GM19240 (cell line): ENCODE measurements around the gene ECSCR.
"Not testable (repeated sequence)": the region's sequence is repeated elsewhere in the genome, so short reads cannot be mapped to it uniquely, and the experiment has no call there.

ENCODE experiments used
- DNase-seq: peaks from one replicate; pipeline ENCODE4 v3.0.0; 2011; ENCODE audit warnings: low spot score; ENCODE audit not compliant: insufficient read length

ECSCR gene, protein sequence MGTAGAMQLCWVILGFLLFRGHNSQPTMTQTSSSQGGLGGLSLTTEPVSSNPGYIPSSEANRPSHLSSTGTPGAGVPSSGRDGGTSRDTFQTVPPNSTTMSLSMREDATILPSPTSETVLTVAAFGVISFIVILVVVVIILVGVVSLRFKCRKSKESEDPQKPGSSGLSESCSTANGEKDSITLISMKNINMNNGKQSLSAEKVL

DNA sequence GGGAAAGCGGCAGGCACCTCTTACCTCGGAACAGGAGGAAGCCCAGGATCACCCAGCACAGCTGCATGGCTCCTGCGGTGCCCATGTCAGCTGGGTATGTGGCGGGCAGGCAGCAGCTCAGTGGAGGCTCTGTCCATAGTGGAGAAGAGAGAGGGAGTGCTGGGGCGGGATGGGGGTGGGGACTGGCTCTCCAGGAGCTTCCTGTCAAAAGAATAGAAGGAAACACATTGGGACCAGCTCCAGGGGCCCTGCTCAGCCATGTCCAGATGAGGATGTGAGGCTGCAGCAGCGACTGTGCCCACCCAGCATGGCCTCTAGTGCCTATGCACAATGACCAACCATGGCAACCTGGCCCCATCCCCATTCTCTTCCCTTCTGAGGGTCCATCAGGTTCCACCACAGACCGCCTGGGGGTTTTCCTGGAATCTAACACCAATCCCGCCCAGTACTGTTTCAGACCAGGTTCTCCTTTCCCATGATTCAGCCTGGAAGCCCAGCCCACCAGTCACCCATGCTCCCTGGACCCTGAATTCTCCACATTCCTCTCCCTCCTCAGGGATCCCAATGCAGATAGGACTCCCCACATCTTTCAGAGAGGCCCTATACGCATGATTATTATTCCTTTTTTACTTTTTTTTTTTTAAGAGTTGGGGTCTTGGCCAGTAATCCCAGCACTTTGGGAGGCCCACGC, at the start of gene ECSCR:
Gene ECSCR, minus strand, starts transcription at position 158 of the 691 bp plus-strand sequence. Its CDS starts 73 bp downstream, at position 85.
- no peak for DNase-seq

DNA sequence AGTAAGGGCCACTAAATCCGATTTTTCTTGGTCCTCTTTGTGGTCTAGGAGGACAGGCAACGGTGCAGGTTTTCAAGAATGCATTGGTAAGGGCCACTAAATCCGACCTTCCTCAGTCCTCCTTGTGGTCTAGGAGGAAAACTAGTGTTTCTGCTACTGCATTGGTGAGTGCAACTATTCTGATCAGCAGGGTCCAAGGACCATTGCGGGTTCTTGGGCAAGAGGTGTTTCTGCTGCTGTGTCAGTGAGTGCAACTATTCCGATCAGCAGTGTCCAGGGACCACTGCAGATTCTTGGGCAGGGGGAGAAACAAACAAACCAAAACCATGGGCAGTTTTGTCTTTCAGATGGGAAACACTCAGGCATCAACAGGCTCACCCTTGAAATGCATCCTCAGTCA, 42.2 kb upstream of the ECSCR start:
- DNase-seq = not testable (repeated sequence)

DNA sequence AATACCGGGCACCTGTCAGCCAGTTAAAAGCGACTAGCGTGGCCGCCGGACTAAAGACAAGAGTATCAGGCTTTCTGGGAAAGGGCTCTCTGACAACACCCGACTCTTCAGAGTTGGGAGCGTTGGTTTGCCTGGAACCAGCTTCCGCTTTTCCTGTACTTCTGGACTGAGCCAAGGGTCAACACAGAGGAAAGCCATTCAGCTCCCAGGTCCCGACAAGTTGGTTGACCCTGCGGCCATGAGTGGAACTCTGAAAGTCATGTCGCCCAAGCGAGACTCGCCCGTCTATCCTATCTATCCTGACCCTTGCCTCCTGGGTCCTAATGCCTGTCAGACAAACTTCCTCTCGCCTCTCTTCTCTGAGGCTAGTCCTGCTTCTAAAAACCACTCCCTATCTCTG, 41.3 kb upstream of the ECSCR start:
- DNase-seq = not testable (repeated sequence)

DNA sequence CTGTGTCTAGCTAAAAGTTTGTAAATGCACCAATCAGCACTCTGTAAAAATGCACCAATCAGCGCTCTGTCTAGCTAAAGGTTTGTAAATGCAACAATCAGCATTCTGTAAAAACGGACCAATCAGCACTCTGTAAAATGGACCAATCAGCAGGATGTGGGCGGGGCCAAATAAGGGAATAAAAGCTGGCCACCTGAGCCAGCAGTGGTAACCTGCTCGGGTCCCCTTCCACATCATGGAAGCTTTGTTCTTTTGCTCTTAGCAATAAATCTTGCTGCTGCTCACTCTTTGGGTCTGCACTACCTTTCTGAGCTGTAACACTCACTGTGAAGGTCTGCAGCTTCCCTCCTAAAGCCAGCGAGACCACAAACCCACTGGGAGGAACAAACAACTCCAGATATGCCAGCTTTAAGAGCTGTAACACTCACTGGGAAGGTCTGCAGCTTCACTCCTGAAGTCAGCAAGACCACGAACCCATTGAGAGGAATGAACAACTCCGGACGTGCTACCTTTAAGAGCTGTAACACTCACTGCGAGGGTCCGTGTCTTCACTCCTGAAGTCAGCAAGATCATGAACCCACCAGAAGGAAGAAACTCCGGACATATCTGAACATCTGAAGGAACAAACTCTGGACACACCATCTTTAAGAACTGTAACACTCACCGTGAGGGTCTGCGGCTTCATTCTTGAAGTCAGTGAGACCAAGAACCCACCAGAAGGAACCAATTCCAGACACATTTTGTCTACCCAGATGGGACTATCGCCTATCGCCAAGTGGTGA, 40.7 kb upstream of the ECSCR start:
- DNase-seq = not testable (repeated sequence)

DNA sequence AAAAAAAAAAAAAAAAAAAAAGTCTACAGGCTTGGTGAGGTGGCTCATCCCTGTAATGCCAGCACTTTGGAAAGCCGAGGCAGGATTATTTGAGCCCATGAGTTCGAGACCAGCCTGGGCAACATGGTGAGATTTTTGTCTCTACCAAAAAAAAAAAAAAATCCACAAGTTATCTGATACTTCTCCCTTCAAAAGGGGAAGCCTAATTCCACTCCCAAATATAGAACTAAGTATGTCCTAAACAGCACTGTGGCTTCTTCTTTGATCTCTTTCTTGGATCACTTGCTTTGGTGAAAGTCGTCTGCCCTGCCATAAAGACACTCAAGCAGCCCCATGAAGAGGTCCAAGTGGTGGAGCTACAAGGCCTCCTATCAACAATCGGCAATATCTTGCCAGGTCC, 38.8 kb upstream of the ECSCR start:
- DNase-seq = no peak

DNA sequence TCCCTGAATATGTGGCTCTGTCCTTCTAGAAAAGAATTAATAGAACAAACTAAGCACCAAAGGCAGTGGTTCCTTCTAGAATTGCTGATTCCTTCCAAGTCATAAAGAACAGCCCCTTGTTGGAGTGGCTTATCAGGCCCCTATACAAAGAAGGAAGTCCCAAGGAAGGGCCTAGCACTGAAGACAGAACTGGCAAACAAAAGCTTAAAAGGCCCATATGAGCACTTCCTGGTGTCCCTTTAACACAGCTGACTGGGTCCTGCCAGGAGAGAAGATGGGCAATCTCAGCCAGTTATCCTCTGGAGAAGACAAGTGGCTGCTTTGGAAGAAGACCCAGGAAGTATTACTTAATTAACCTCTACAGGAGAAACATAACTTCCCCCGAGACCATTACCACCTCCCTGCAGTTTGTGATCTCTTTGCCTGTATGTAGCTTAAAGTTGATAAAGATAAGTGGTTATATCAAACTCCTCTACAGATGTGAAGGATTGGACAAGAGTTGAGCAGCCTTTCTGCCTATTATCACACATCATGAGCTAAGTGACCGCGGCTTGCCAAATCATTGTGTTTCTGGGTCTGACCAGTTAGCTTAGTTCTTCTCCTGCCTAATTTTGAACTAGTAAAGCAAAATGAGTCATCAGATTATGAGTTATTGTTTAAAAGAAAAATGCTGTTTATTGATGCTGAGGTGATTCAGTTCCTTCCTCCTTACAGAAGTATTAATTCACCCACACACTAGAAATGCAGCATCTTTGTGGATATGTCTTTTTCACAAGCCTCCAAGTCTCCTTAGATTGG, 33.3 kb upstream of the ECSCR start:
- no peak for DNase-seq

DNA sequence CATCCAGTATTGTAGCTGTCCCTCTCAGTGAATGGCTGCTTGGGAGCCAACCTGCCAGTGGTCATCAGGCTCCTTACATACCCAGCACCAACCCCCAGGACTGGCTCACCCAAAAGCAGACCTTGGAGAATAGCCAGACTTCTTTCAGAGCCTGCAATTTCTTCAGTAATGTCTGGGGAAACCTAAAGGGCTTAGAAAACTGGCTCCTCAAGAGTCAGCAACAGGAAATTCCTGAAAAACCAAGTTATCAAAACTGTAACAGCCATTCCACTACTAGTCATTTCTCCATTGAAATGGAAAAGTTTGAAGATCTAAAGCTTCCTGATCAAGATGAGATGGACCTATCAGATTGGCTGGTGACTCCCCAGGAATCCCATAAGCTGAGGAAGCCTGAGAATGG, 32.3 kb upstream of the ECSCR start:
- DNase-seq = no peak

DNA sequence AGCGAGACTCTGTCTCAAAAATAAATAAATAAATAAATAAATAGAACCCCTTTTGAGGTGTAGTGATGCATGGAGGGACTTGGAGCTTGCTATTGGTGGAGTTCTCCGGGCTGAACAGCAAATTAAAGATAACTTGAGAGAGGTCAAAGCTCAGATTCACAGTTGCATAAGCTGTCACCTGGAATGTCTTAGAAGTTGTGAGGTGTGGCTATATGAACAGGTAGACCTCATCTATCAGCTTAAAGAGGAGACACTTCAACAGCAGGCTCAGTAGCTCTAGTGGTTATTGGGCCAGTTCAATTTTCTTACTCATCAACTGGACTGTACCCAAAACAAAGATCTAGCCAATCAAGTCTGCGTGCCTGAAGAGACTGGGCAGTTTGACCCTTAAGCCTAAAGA, 31.7 kb upstream of the ECSCR start:
- DNase-seq = no peak

DNA sequence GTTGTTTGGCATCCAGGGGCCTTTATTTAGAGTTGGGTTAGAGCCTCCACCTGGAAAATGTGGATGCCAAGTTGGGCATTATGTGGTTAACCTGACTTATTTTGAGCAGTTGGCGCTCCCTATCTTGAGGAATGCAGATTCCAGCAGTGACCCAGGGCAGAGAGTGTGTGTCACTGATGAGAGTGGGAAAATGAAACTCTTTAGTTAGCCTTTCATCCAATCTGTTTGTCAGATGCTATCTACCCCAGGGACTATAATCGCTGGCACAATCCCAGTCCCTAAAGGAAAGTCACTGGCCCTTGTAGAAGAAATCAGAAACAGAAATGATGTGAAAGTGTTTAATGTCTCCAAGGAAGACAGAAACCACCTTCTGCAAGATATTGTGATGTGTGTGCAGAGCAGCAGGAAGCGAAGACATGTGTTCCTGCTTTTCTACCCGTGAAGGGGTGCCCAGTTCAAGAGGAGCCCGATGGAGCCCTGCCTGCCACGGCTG, 30.2 kb upstream of the ECSCR start:
- no peak for DNase-seq

DNA sequence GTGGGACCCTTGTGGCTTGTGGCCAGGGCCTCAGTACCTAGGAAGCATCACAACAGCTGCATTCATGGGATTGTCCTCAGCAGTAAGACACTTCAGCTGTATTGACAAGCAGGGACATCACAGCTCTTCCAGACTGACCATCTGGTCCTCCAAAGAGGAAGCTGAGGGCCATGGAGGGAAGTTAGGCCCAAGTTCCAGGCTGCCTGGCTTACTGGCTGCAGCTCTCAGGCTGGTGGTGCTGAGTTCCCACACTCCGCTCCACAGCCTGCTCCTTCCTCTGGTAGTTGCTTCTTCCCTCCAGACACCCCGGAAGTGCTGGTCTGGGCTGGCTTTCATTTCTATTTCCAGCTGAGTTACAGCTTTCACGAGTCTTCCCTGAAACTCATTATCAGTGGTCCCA, 25.7 kb upstream of the ECSCR start:
- DNase-seq = no peak

DNA sequence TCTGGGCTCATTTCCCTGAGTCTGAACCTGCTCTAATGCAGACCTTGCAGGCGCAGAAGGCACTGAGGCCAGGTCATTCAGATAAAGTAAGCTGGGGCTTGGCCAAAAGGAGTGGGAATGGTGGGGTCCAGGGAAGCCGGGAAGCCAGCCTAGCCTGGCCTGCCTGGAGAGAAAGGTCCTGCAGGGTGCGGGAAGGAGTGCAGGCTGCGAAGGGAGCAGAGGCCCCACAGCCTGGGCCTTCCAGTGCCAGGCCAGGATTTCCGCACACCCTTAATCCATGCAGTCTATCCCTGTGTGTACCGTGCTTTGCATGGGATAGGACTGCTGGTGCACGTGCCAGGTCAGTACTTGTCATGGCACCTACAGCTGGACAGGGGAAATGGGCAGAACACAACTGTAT, 23.7 kb upstream of the ECSCR start:
- no peak for DNase-seq

DNA sequence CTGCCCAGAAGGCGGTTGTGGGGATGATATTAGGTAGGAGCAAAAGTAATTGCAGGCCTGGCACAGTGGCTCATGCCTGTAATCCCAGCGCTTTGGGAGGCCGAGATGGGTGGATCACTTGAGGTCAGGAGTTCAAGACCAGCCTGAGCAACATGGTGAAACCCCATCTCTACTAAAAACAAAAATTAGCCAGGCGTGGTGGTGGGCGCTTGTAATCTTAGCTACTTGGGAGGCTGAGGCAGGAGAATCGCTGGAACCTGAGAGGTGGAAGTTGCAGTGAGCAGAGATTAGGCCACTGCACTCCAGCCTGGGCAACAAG, 20.3 kb upstream of the ECSCR start:
- DNase-seq = not testable (repeated sequence)

DNA sequence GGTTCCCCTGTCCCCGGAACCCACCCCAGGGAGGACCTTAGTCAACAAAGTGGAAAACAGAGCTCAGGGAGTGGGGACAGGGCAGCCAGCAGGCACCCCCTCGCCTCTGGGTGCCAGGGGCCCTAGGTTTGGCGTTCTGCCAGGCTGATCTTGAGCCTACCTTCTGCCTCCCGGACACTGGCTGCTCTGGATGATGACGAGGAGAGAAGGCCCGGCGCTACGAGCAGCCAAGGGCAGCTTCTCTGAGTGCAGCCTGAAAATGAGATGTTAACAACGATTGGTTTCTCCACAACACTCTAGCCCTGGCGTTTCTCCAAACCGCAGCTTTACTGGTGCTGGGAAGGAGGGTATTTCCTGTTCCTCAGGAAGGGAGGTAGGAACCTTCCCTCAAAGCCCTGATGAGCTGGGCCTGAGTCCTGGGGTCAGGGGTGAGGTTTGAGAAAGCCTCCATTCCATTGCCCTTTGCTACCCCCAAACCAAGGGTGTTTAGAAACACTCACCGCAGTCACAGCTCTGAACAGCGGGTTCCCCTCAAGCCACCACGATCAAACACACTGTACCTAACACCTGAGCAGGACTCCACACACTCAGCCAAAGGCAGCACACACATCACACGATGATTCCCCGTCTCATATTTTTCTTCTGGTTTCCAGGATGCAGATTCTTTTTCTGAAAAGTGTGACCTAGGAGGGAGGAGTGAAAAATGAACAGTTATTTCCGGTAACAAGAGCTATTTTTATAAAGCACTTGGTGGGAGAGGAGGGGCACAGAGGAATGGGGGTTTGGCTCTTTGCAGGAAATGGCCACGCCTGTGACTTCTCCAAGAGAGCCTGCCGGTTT, 19.7 kb upstream of the ECSCR start, which contains the start of gene STING1:
Gene STING1, minus strand, starts transcription at position 709 of the 840 bp plus-strand sequence. CDS start 1,054 bp downstream, outside the sequence.
- no peak for DNase-seq

DNA sequence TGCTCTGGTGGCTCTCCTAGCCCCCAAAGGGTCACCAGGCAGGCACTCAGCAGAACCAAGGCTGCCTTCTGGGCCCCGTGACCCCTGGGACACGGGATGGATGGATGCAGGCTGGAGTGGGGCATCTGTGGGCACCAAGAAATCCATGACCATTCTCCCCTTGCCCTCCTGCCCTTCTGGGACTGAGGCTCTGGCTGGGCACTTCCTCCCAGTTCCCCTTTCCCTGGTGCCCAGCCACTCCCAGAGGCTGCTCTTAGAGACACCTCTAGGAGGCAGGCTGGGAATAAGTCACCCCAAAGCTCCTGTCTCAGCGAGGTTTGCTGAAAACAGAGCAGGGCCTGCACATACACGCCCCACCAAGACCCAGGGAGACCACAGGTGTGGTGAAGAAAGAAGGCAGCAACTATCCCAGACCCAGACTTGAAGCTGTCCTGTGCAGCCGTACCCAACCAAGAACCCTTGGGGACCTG, 19.1 kb upstream of the ECSCR start:
- DNase-seq = no peak

DNA sequence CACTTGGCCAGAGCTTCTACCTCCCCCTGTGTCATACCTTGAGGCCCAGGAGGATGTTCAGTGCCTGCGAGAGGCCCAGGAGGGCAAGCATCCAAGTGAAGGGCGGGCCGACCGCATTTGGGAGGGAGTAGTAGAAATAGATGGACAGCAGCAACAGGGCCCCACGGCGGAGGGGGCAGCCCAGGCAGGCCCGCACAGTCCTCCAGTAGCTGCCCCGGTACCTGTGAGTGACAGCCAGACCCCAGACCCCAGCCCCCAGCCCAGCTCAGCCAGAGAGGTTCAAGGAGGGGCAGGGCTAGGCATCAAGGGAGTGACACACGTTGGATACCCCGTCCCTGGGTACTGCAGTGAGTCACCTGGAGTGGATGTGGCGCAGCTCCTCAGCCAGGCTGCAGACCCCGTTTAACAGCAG, 18.6 kb upstream of the ECSCR start:
- no peak for DNase-seq

DNA sequence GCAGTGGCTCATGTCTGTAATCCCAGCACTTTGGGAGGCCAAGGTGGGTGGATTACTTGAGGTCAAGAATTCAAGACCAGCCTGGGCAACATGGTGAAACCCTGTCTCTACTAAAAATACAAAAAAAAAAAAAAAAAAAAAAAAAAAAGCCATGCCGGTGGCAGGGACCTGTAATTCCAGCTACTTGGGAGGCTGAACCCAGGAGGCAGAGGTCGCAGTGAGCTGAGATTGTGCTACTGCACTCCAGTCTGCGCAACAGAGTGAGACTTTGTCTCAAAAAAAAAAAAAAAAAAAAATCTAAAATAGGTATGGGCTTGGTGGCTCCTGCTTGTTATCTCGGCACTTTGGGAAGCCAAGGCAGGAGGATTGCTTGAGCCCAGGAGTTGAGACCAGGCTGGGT, 17.2 kb upstream of the ECSCR start:
- not testable (repeated sequence) for DNase-seq

DNA sequence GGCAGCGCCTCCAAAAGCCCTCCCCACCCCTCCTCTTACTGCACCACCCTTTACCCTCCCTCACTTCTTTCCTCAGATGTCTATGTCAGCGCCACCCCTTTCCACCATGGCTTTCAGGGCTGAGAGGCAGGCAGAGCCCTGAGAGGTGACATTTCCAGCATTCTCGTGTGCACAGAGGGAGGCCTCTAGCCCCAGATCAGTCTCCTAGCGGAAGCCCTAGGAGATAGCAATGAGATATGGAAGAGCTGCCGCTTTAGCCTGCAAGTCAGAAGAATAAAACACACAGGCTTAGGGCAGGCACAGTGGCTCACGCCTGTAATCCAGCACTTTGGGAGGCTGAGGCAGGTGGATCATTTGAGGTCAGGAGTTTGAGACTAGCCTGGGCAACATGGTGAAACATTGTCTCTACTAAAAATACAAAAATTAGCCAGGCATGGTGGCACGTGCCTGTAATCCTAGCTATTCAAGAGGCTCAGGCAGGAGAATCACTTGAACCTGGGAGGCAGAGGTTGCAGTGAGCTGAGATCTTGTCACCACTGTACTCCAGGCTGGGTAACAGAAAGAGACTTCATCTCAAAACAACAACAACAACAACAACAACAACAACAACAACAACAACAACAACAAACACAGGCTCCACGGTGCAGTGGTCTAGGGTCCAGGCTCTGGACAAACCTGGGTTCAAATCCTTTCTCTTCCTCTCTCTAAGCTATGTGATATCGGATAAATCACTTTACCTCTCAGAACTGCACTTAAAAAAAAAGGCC, 16.3 kb upstream of the ECSCR start:
- not testable (repeated sequence) for DNase-seq

DNA sequence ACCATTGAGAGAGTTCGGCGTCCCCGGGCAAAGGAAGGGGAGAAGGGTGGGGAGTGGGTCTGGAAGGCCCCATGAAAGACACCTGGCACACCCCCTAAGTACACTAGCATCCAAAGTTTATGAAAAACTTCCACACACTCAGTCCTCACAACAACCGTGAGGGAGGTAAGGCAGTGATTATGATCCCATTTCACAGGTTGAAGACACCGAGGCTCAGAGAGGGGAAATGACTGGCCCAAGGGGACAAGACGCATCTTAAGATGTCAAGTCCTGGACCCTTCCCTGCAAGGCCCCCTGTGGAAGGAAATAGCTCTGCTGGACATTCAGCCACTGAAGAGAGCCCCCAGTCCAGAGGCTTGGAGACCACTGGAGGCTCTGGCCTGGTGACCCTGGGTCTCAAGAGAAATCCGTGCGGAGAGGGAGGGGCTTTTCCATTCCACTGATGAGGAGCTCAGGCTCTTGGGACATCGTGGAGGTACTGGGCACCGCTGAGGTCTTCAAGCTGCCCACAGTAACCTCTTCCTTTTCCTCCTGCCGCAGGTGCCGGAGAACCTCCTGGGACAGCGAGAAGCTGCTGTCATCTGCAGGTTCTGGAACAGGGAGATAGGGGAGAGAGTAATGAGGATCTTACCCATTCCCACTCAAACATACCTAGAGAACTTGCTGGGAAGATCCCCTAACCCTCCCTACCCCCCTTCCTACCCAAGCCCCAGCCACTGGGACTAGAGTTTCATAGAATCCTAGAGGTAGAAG, 13.5 kb upstream of the ECSCR start:
- DNase-seq = no peak
